Measurements from ENCODE around the gene EGFR.

Gene EGFR

DNA sequence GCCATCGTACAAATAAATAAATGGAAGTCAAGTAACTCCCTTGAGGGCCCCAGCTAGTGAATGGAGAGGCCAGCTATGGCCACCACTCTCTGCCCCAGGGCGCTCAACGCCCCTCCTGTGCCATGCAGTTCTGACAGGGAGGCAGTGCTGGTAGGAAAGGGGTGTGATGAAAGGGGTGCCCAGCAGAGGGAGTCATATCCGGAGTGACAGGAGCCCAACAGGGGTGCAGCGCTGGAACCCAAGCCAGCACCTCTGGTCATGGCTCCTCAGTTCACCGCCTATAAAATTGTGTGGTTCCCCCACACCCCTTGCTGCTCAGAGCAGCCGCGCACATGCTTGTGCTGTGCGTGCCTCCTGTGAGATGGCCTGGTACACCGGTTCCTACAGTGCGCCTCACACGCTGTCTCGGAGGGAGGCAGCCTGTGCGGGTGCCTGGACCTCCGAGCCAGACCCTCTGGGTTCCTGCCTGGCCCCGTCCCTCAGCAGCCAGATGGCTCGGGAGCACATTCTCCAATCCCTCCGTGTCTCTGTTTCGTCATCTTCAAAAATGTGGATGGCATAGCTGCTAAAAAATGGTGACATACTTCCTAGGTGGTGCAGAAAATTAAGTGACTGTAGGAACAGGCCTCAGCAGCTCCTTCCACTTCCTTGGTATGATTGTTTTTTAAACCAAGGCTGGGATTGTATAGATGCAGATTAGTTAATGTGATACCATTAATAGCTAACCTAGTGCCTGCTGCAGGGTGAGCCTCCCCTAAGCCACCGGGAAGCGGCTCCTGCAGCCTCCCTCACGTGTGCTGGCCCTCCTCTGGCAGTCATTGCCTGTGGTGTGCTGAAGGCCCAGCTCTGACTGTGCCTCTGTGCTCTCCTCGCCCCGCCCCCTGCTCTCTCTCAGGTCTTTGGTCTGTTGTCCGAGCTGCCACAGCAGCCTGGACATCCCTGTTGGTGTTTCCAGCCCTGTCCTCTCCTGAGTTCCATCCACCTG is 125.8 kb downstream of the EGFR start:
- Histone ChIP-seq H3K9ac (ENCODE audit: low read length) (no peak overlapping the region), H3K27me3 (ENCODE audit: control insufficient read depth, insufficient read depth, low read length) (no peaks in the 10 kb centered on the region), H3K4me1 (ENCODE audit: control insufficient read depth, insufficient read depth, low read length) (no peaks in the 10 kb centered on the region), H3K9me3 (ENCODE audit: control insufficient read depth, low read length) (no peaks in the 10 kb centered on the region), H3K36me3 (ENCODE audit: control insufficient read depth, insufficient read depth, low read length) (peaks cover 5% of the 10 kb centered on the region), H3K4me3 (ENCODE audit: low read length) (no peak overlapping the region)

DNA sequence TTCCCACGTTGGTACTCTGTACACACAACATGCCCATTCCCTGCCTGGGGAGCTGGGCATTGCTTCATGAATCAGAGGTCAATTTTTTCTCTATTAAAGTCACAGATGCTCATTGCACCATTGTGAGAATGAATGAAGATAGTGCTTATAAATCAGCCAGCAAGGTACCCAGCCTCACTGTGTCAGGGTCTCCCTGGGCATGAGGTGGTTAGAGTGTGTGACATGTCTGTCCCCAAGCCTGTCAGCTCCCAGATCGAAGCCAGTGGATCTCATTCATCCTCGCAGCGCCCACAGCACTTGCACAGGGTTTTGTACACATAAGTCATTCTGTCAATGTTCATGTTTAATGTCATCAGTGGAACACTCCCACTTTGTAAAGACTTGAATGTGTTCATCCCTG is 126.8 kb downstream of the EGFR start:
- Histone ChIP-seq H3K9me3 (ENCODE audit: control insufficient read depth, low read length) (no peaks in the 10 kb centered on the region), H3K4me1 (ENCODE audit: control insufficient read depth, insufficient read depth, low read length) (no peaks in the 10 kb centered on the region), H3K9ac (ENCODE audit: low read length) (no peak overlapping the region), H3K36me3 (ENCODE audit: control insufficient read depth, insufficient read depth, low read length) (peaks cover 5% of the 10 kb centered on the region), H3K27me3 (ENCODE audit: control insufficient read depth, insufficient read depth, low read length) (no peaks in the 10 kb centered on the region), H3K4me3 (ENCODE audit: low read length) (no peak overlapping the region)

DNA sequence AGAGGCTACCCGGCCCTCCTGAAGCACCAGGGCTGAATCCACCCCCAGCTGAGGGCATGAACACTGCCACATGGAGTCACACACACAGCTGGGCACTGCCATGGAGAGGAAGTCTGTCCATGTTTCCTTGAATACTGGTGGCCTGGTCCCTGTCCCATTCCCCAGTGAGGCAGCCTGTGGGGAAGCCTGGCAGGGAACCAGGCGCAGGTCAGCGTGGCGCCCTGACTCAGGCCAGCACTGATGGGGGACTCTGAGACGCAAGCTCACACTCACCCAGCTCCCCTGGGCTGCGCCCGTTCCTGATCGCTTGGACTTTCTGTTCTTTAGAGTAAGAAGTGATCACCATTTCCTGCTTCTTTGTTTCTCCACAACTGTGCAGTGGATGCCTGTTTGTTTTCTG is 128.3 kb downstream of the EGFR start:
- H3K27me3 ChIP-seq (ENCODE audit: control insufficient read depth, insufficient read depth, low read length) = no peaks in the 10 kb centered on the region
- no peak overlapping the region for H3K4me3 ChIP-seq (ENCODE audit: low read length)
- no peaks in the 10 kb centered on the region for H3K9me3 ChIP-seq (ENCODE audit: control insufficient read depth, low read length)
- peaks cover 5% of the 10 kb centered on the region for H3K36me3 ChIP-seq (ENCODE audit: control insufficient read depth, insufficient read depth, low read length)
- no peaks in the 10 kb centered on the region for H3K4me1 ChIP-seq (ENCODE audit: control insufficient read depth, insufficient read depth, low read length)
- H3K9ac ChIP-seq (ENCODE audit: low read length) = no peak overlapping the region

DNA sequence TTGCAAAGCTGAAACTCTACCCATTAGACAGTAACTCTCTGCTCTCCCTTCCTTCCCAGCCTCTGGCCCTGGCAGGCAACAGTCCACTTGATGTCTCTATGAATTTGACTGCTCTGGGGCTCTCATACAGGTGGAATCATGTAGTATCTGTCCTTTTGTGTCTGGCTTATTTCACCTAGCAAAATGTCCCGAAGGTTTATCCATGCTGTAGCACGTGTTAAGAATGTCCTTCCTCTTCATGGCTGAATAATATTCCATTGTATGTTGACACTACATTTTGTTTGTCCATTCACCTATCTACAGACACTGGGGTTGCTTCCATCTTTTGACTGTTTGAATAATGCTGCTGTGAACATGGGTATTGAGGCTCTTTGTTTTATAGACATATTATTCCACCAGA is 128.9 kb downstream of the EGFR start:
- H3K27me3 ChIP-seq (ENCODE audit: control insufficient read depth, insufficient read depth, low read length) = no peaks in the 10 kb centered on the region
- no peak overlapping the region for H3K9ac ChIP-seq (ENCODE audit: low read length)
- H3K4me1 ChIP-seq (ENCODE audit: control insufficient read depth, insufficient read depth, low read length) = no peaks in the 10 kb centered on the region
- no peaks in the 10 kb centered on the region for H3K9me3 ChIP-seq (ENCODE audit: control insufficient read depth, low read length)
- peaks cover 5% of the 10 kb centered on the region for H3K36me3 ChIP-seq (ENCODE audit: control insufficient read depth, insufficient read depth, low read length)
- H3K4me3 ChIP-seq (ENCODE audit: low read length) = no peak overlapping the region

DNA sequence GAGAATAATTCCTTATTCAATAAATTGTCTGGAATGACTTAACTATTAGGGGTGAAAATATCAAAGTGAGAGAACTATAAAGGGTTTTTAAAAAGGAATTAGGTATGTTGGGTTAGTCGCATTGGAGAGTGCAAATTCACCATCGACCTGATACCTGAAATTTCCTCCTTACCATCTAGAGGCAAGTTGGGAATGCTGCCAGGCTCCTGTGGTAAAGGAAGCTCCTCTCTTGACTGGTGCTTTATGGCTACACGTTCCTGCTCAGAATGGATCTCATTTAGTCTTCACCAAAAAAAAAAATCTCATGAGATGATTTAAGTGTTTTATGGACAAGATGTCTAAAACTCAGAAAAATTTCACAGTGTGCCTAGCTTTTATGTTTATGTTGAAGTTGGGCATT is 129.8 kb downstream of the EGFR start:
- Histone ChIP-seq H3K9ac (ENCODE audit: low read length) (no peak overlapping the region), H3K9me3 (ENCODE audit: control insufficient read depth, low read length) (no peaks in the 10 kb centered on the region), H3K4me3 (ENCODE audit: low read length) (no peak overlapping the region), H3K27me3 (ENCODE audit: control insufficient read depth, insufficient read depth, low read length) (no peaks in the 10 kb centered on the region), H3K4me1 (ENCODE audit: control insufficient read depth, insufficient read depth, low read length) (no peaks in the 10 kb centered on the region), H3K36me3 (ENCODE audit: control insufficient read depth, insufficient read depth, low read length) (peaks cover 5% of the 10 kb centered on the region)

DNA sequence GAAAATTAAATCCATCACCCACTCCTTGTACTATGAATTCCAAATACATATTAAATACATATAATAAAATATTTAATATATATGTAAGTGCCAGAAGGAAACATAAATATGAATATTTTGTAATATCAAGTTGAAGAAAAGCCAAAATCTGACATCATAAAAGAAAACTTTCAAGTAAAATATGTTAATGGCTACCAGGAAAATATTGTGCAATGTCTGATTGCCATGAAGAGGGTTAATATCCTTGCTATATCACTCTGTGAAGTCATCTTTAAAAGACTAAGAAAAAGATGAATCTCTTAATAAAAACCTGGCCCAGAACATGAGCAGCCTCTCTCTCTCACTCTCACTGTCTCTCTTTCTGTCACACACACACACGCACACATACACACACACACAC is 130.2 kb downstream of the EGFR start:
- no peaks in the 10 kb centered on the region for H3K27me3 ChIP-seq (ENCODE audit: control insufficient read depth, insufficient read depth, low read length)
- no peaks in the 10 kb centered on the region for H3K4me1 ChIP-seq (ENCODE audit: control insufficient read depth, insufficient read depth, low read length)
- H3K4me3 ChIP-seq (ENCODE audit: low read length) = no peak overlapping the region
- H3K9me3 ChIP-seq (ENCODE audit: control insufficient read depth, low read length) = no peaks in the 10 kb centered on the region
- H3K9ac ChIP-seq (ENCODE audit: low read length) = no peak overlapping the region
- peaks cover 8% of the 10 kb centered on the region for H3K36me3 ChIP-seq (ENCODE audit: control insufficient read depth, insufficient read depth, low read length)

DNA sequence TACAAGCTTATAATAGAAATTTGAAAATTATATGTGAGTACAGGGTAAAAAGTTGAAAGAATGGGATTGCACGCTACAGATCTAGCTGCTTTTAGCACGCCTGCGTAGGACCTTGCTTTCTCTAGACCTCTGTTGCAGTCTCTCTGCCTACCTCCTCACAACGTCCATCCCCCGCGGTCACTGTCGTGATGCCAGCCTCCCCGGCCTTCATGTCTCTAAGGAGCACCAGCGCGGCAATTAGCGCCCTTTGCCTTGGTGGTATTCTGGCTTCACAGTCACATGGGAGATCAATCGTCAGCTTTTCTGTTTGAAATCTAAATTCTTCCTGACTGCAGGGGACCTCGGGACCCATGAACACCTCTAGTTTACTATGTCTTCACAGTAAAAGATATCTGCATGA is 131.3 kb downstream of the EGFR start:
- Histone ChIP-seq H3K9ac (ENCODE audit: low read length) (no peak overlapping the region), H3K27me3 (ENCODE audit: control insufficient read depth, insufficient read depth, low read length) (no peaks in the 10 kb centered on the region), H3K9me3 (ENCODE audit: control insufficient read depth, low read length) (no peaks in the 10 kb centered on the region), H3K4me3 (ENCODE audit: low read length) (no peak overlapping the region), H3K4me1 (ENCODE audit: control insufficient read depth, insufficient read depth, low read length) (no peaks in the 10 kb centered on the region), H3K36me3 (ENCODE audit: control insufficient read depth, insufficient read depth, low read length) (peaks cover 10% of the 10 kb centered on the region)

DNA sequence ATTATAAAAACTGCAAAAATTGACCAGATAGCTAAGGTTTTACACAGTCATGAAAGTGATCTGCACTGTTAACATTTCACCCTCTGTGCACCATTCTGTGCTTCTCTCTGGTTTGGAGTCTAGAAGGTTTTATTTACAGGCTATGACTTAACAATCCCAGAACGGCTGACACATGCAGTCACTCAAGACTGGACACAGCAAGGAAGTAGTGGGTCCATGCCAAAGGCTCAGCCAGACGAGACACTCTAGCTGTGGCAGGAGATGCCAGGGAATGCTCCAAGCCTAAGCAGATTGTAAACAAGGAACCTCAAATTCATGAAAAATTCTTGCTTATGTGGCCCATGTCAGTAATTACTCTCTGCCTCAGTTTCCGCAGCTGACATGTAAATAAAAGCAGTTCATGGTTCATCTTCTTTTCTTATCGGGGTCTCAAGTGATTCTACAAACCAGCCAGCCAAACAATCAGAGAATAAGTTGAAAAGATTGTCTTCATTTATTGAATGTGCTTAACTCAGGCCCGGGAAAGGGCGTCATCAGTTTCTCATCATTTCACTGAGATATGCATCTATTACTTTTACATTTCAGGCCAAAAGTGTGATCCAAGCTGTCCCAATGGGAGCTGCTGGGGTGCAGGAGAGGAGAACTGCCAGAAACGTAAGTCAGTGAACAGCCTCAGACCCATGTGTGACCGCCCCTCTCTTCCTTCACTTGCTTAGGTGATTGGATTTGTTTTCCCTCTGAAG is 132.1 kb downstream of the EGFR start:
- Histone ChIP-seq H3K27me3 (ENCODE audit: control insufficient read depth, insufficient read depth, low read length) (no peaks in the 10 kb centered on the region), H3K4me1 (ENCODE audit: control insufficient read depth, insufficient read depth, low read length) (no peaks in the 10 kb centered on the region), H3K9me3 (ENCODE audit: control insufficient read depth, low read length) (no peaks in the 10 kb centered on the region), H3K36me3 (ENCODE audit: control insufficient read depth, insufficient read depth, low read length) (peaks cover 10% of the 10 kb centered on the region), H3K9ac (ENCODE audit: low read length) (no peak overlapping the region), H3K4me3 (ENCODE audit: low read length) (no peak overlapping the region)

DNA sequence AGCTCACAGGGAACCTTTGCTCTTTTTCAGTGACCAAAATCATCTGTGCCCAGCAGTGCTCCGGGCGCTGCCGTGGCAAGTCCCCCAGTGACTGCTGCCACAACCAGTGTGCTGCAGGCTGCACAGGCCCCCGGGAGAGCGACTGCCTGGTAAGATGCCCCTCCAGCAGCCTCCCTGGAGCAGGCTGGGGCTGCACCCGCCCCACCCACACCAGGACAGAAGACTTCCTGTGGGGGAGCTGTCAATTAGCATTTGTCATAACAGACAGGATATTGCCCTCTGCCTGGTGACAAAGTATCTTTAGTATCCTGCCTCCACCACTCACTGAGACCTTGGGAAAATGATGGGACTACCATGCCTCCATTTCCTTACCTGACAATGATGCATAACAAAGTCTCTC is 133.7 kb downstream of the EGFR start:
- H3K4me3 ChIP-seq (ENCODE audit: low read length) = no peak overlapping the region
- no peaks in the 10 kb centered on the region for H3K9me3 ChIP-seq (ENCODE audit: control insufficient read depth, low read length)
- H3K9ac ChIP-seq (ENCODE audit: low read length) = no peak overlapping the region
- no peaks in the 10 kb centered on the region for H3K4me1 ChIP-seq (ENCODE audit: control insufficient read depth, insufficient read depth, low read length)
- H3K27me3 ChIP-seq (ENCODE audit: control insufficient read depth, insufficient read depth, low read length) = no peaks in the 10 kb centered on the region
- H3K36me3 ChIP-seq (ENCODE audit: control insufficient read depth, insufficient read depth, low read length) = peaks cover 4% of the 10 kb centered on the region

DNA sequence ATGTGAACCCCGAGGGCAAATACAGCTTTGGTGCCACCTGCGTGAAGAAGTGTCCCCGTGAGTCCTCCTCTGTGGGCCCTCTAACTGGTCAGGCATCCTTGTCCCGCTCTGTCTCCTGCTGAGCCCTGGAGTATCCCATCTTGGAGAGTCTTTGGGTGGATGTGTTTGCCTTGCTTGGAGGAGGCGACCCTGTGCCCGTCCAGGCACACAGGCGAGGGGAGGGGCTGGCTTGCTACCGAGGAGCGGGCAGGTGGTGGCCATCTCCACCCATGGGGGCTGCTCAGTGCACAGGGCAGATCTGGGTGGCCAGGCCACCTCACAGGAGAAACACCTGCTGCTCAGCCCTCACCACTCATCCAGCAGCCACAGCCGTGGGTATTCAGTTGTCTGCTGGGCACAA is 135.3 kb downstream of the EGFR start:
- H3K4me3 ChIP-seq (ENCODE audit: low read length) = no peak overlapping the region
- H3K27me3 ChIP-seq (ENCODE audit: control insufficient read depth, insufficient read depth, low read length) = no peaks in the 10 kb centered on the region
- H3K36me3 ChIP-seq (ENCODE audit: control insufficient read depth, insufficient read depth, low read length) = peaks cover 4% of the 10 kb centered on the region
- no peaks in the 10 kb centered on the region for H3K9me3 ChIP-seq (ENCODE audit: control insufficient read depth, low read length)
- no peak overlapping the region for H3K9ac ChIP-seq (ENCODE audit: low read length)
- no peaks in the 10 kb centered on the region for H3K4me1 ChIP-seq (ENCODE audit: control insufficient read depth, insufficient read depth, low read length)

DNA sequence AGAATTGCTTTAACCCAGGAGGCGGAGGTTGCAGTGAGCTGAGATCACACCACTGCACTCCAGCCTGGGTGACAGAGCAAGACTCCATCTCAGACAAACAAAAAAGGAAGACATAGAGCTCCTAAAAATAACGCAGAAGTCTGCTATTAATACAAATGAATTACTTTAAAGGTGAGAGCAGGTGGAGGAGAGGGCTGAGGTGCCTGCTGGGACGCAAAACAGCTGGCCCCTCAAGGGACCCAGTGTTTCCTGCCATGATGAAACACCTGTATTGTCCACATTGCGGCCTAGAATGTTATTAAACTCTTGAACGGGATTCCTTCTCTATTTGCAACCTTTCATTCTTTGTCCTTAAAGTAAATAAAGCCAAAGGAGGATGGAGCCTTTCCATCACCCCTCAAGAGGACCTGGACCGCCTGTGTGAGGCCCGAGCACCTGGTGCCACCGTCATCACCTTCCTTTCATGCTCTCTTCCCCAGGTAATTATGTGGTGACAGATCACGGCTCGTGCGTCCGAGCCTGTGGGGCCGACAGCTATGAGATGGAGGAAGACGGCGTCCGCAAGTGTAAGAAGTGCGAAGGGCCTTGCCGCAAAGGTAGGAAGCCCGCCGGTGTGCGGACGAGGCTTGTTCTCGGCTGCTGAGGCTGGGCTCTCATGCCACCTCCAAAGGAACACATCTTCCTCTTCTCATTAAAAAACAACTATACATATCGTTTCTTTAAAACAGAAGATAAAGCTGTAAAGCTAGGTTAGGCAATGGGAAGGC is 136.7 kb downstream of the EGFR start:
- peaks cover 4% of the 10 kb centered on the region for H3K36me3 ChIP-seq (ENCODE audit: control insufficient read depth, insufficient read depth, low read length)
- no peaks in the 10 kb centered on the region for H3K4me1 ChIP-seq (ENCODE audit: control insufficient read depth, insufficient read depth, low read length)
- no peaks in the 10 kb centered on the region for H3K9me3 ChIP-seq (ENCODE audit: control insufficient read depth, low read length)

More for the DNA sequence above, 136.7 kb downstream of the EGFR start:
- H3K27me3 ChIP-seq (ENCODE audit: control insufficient read depth, insufficient read depth, low read length) = no peaks in the 10 kb centered on the region
- no peak overlapping the region for H3K9ac ChIP-seq (ENCODE audit: low read length)
- H3K4me3 ChIP-seq (ENCODE audit: low read length) = no peak overlapping the region

All from mucosa of stomach (tissue), 1 donor.